Lower leg skin (tissue), 4 donors: ENCODE measurements around the gene YKT6. TPM values are rescaled to one million over a fixed set of nuclear protein-coding genes. Genes with fewer than 3 reads are reported as not detected.
A peak's percentile ranks its signal among the peaks of the same experiment; 100 is the strongest.
"Not testable (repeated sequence)": the region's sequence is repeated elsewhere in the genome, so short reads cannot be mapped to it uniquely, and the experiment has no call there.

Experiments
- DNase-seq, 2 donors: peaks; one replicate each; pipeline ENCODE4 v3.0.0-alpha.2; 2019; ENCODE audit warnings: low spot score in 2 of 2
- H3K4me3 ChIP-seq: fragments of 200-600 bp; sonication (generic); 2 replicates; pipeline ENCODE4 v1.5.1; 2017; ENCODE audit warnings: mild to moderate bottlenecking, low read depth; ENCODE audit not compliant: poor library complexity, severe bottlenecking
- CTCF ChIP-seq, 3 donors: fragments of 450-650 bp; IDR thresholded peaks; one replicate each; pipeline ENCODE4 v1.5.1; 2016; ENCODE audit warnings: antibody characterized with exemption in 3 of 3, mild to moderate bottlenecking in 3 of 3, moderate library complexity in 2 of 3
- POLR2A ChIP-seq, 2 donors: fragments of 450-650 bp; IDR thresholded peaks; one replicate each; pipeline ENCODE4 v1.6.1; 2016 to 2017; ENCODE audit warnings: antibody characterized with exemption in 2 of 2, mild to moderate bottlenecking in 1 of 2, moderate library complexity in 1 of 2
- WGBS, 2 donors: methylation state at CpG; one replicate each; pipeline ENCODE4 v1.1.5; 2018; 5-methylcytosine and 5-hydroxymethylcytosine counted together
- intact Hi-C: fragments of 100-400 bp; cut with DNase I; formaldehyde crosslinking; loops from one replicate; pipeline ENCODE4 v1.15.0; 2023; ENCODE audit warnings: low total_unique reads
- total RNA-seq, 4 donors: library from RNA; depleted of rRNA; stranded (reverse); fragments of >200 nt; gene quantifications; one replicate each; pipeline ENCODE4 v1.1.0, GENCODE V29; 2016

The YKT6 gene
- total RNA-seq, 4 donors from 2014 or later = 38.5 to 51.3 (median 44.3) TPM

GRCh38 chr7:44163591-44163990, 37.2 kb upstream of the YKT6 start:
- intact Hi-C loops = no loop called here
- WGBS, 2 donors = 36 to 61% methylated on average over 1 of the region's 1 CpG
- peak in 1 of 2 donors; percentile 15 for DNase-seq
- TF ChIP-seq CTCF (IDR thresholded peaks at IDR 0.05) = no peak
- no peak for TF ChIP-seq POLR2A (IDR thresholded peaks at IDR 0.05)
- no peak overlapping the region for H3K4me3 ChIP-seq

DNA sequence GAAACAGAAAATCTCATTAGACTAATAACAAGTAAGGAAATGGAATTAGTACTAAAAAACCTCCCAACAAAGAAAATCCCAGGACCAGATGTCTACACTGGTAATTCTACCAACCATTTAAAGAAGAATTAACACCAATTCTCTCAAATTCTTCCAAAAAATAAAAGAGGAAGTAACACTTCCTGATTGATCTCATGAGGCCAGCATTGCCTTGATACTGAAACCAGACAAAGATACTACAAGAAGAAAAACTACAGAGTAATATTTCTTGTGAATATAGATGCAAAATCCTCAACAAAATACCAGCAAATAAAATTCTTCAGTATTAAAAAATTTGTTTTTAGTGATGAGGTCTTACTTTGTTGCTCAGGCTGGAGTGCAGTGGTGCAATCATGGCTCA, 32.9 kb upstream of the YKT6 start:
- H3K4me3 ChIP-seq = no peak overlapping the region
- DNase-seq = no peak
- intact Hi-C loops = no loop called here
- no peak for TF ChIP-seq CTCF (IDR thresholded peaks at IDR 0.05)
- no peak for TF ChIP-seq POLR2A (IDR thresholded peaks at IDR 0.05)

- DNase-seq = peak in 1 of 2 donors; percentile 50
- WGBS, 2 donors = 89 to 93% methylated on average over 9 of the region's 9 CpGs
- intact Hi-C loops = not testable (repeated sequence)
Observed at GRCh38 chr7:44171901-44172300, 28.9 kb upstream of the YKT6 start.

DNA sequence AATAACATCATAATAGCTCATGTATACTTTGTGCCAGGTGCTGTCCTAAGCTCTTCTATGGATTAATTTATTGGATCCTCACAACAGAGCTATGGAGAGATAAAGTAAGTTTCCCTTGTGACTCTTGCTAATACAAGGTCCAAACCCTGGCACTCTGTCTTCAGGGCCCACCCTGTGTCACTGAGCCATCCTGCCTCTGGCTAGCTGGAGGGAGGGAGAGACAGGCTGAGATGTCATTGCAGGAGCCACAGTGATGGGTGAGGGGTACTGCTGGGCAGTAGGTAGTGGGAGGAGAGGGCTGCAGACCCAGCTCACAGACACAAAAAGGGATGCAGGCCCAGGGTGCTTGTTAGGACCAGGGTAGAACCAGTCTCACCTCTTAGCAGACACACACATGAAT, 28.4 kb upstream of the YKT6 start:
- H3K4me3 ChIP-seq = no peak overlapping the region
- TF ChIP-seq POLR2A (IDR thresholded peaks at IDR 0.05) (no peak), CTCF (IDR thresholded peaks at IDR 0.05) (no peak)
- peak in 1 of 2 donors; percentile 40 for DNase-seq
- intact Hi-C loops = no loop called here

More at GRCh38 chr7:44171901-44172300, 28.9 kb upstream of the YKT6 start:
- not testable (repeated sequence) for H3K4me3 ChIP-seq

- DNase-seq = no peak
- intact Hi-C loops = no loop called here
- 86 to 88% methylated on average over 6 of the region's 6 CpGs for whole genome bisulfite sequencing, 2 donors
- TF ChIP-seq CTCF (IDR thresholded peaks at IDR 0.05) (no peak), POLR2A (IDR thresholded peaks at IDR 0.05) (no peak)
- no peak overlapping the region for H3K4me3 ChIP-seq
Observed at GRCh38 chr7:44172803-44173424, 27.9 kb upstream of the YKT6 start.

DNA sequence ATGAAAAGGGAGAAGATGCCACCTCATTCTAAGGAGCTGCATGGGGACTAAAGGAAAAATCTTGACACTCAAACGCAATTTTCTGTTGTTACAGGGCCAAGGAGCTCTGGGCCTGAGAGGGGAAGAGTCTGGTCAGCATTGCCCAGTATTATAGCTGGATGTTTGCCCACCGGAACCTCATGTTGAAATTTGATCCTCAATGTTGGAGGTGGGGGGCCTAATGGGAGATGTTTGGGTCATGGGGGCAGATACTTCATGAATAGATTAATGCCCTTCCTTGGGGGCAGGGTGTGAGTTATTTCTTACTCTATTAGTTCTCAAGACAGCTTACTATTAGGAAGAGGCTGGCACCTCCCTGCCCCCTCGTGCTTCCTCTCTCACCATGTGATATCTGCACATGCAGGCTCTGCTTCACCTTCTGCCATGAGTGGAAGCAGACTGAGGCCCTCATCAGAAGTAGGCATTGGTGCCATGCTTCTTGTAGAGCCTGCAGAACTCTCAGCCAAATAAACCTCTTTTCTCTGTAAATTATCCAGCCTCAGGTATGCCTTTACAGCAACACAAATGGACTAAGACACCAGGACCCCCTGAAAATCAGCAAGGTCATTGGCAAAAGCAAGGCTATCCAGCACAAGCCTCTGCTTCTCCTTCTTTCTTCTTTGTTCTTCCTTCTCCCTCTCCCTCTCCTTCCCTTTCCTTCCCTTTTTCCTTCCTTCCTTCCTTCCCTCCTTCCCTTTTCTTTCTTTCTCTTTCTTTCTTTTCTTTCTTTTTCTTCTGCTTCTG, 26.7 kb upstream of the YKT6 start:
- TF ChIP-seq CTCF (IDR thresholded peaks at IDR 0.05) (no peak), POLR2A (IDR thresholded peaks at IDR 0.05) (no peak)
- peak in 1 of 2 donors; percentile 60 for DNase-seq

GRCh38 chr7:44174694-44174948, 26.2 kb upstream of the YKT6 start:
- WGBS, 2 donors = 73 to 76% methylated on average over 1 of the region's 1 CpG

More for the DNA sequence above, 26.7 kb upstream of the YKT6 start:
- 46 to 68% methylated on average over 3 of the region's 3 CpGs for WGBS, 2 donors
- no peak overlapping the region for H3K4me3 ChIP-seq
- intact Hi-C loops = no loop called here

More at GRCh38 chr7:44174694-44174948, 26.2 kb upstream of the YKT6 start:
- intact Hi-C loops, DNase-seq, H3K4me3 ChIP-seq: not testable (repeated sequence)
